HG02678 (cell line): ENCODE results near the gene NLN.
"Not testable (repeated sequence)": the region's sequence is repeated elsewhere in the genome, so short reads cannot be mapped to it uniquely, and the experiment has no call there.

ENCODE experiments used
- ATAC-seq: cut with Tn5 transposase; IDR thresholded peaks from one replicate; pipeline ENCODE4 v1.9.1; 2021; ENCODE audit warnings: mild to moderate bottlenecking, moderate library complexity; ENCODE audit not compliant: unreplicated experiment

Gene NLN

DNA sequence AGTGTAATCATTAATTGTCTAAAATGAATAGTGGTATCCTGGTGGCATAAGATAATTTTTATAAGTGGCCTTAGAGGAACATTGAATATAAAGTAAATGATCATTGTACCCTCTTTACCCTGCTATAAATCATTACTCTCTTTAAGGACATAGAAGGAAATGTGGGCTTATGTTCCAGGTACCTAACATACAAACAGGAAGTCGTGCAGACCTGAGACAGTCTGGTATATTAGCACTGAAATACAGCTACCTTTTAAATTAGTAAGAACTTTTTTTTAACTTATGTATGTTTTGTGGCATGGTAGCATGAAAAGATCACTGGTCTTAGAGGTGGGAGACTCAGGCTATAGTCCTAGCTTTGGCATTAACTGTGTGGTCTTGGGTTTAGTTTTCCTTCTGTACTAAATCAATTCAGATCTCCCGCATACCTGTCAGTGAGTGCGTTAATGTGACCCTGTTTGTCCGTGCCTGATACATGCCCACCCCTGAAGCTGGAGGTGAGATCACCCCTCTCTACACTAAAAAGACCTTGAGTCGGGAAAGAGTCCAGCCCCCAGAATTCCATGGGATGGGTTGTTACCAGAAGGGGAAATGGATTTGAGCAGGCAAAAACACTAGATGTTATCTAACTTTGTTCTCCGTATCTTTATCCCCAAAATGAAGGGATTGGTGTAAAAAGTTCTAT lies 145.0 kb downstream of the NLN start:
- ATAC-seq, result no peak

GRCh38 chr5:65867542-65868195 lies 145.7 kb downstream of the NLN start:
- ATAC-seq, result no peak

DNA sequence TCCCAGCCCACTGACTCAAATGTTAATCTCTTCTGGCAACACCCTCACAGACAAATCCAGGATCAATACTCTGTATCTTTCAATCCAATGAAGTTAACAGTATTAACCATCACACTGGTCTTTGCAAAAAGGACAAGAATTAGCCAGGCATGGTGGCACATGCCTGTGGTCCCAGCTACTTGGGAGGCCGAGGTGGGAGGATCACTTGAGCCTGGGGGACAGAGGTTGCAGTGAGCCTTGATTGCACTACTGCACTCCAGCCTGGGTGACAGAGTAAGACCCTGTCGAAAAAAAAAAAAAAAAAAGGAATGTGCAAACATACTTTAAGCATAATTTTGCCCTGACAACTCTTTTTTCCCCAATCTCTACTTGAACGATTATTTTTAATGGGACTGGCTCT lies 146.5 kb downstream of the NLN start:
- no peak for ATAC-seq

- ATAC-seq, result no peak
These were observed 149.2 kb downstream of the NLN start for GRCh38 chr5:65871182-65871581.

DNA sequence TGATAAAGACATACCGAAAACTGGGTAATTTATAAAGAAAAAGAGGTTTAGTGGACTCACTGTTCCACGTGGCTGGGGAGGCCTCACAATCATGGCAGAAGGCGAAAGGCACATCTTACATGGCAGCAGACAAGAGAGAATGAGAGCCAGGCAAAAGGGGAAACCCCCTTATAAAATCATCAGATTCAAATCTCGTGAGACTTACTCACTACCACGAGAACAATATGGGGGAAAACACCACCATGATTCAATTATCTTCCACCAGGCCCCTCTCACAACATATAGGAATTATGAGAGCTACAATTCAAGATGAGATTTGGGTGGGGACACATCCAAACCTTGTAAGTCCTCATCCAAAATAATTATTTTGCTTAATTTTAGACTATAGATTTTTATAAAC lies 149.8 kb downstream of the NLN start:
- ATAC-seq, result not testable (repeated sequence)

DNA sequence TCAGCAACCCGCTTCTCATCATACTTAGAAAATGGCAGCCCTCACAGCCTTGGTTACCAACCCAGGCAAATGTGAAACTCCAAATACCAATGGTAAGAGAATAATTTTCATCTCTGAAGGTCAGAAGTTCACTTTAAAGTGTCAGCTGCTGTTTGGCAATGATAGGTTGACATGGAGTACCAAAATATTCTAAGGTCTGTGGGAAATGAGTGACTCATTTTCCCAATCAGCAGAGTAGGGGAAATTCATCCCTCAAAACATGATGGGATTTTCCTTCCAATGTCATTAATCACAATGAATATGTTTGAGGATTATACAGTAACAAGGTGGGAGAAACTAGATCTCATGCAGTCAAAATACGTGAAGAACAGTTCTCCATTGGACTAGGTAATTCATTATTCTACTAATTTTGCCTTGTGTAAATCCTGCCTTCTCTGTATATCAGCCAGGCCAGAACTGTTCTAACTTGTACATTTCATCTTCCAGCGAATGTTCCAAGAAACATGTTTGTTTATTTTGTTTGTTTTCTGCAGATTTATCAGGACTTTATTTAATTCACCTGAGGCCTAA lies 151.3 kb downstream of the NLN start:
- no peak for ATAC-seq

- no peak for ATAC-seq
These were observed 152.2 kb downstream of the NLN start for GRCh38 chr5:65874241-65874640.

GRCh38 chr5:65876496-65876895 lies 154.5 kb downstream of the NLN start:
- no peak for ATAC-seq

- ATAC-seq, result no peak
These were observed 155.0 kb downstream of the NLN start for GRCh38 chr5:65876970-65877369.
